Omental fat pad (tissue), 4 donors: ENCODE measurements around the gene HMGCS2. TPM values are rescaled to one million over a fixed set of nuclear protein-coding genes. Genes with fewer than 3 reads are reported as not detected.

Source experiments
- ATAC-seq: fragments of 150-250 bp; one replicate; pipeline ENCODE4 v1.9.1; 2016; ENCODE audit warnings: mild to moderate bottlenecking, moderate library complexity; ENCODE audit not compliant: low FRiP score
- DNase-seq: peaks from one replicate; pipeline ENCODE4 v3.0.0-alpha.2; 2019; ENCODE audit warnings: low spot score
- CTCF ChIP-seq, 3 donors: fragments of 450-650 bp; IDR thresholded peaks; one replicate each; pipeline ENCODE4 v1.5.1; 2016 to 2017; ENCODE audit warnings: antibody characterized with exemption in 3 of 3, mild to moderate bottlenecking in 3 of 3, moderate library complexity in 2 of 3
- total RNA-seq, 4 donors: library from RNA; depleted of rRNA; stranded (reverse); fragments of >200 nt; gene quantifications; one replicate each; pipeline ENCODE4 v1.1.0, GENCODE V29; 2016

HMGCS2 gene
- total RNA-seq, 4 donors from 2014 or later = 0.56 to 4.3 (median 0.96) TPM; not detected in 1

GRCh38 chr1:119725626-119726025, 43.1 kb downstream of the HMGCS2 start:
- TF ChIP-seq CTCF (IDR thresholded peaks at IDR 0.05) = no peak
- ATAC-seq (no peak), DNase-seq (no peak)

GRCh38 chr1:119724611-119725218, 44.0 kb downstream of the HMGCS2 start:
- no peak for DNase-seq
- ATAC-seq = no peak
- TF ChIP-seq CTCF (IDR thresholded peaks at IDR 0.05) = no peak

DNA sequence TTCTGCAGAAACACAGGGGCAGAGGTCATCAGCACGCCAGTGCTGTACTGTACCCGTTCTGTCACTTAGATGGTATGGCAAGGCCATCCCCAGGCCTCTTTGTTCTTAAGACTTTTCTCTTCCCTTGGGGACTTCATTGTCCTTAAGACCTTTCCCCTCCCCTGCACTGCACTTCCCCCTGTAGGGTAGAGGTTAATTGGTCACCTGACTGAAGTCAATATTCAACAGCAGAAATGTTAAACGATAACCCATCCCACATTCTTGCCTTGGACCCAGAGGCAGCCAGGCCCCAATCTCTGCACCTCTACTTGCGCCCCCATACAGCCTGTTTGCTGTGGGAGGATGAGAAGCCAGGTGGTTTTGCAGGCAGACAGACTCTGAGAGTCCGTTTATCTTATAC, 46.8 kb downstream of the HMGCS2 start:
- TF ChIP-seq CTCF (IDR thresholded peaks at IDR 0.05) = no peak
- no peak for ATAC-seq
- DNase-seq = no peak

- no peak for TF ChIP-seq CTCF (IDR thresholded peaks at IDR 0.05)
- DNase-seq (no peak), ATAC-seq (no peak)
Observed at GRCh38 chr1:119720866-119721440, 47.8 kb downstream of the HMGCS2 start.

GRCh38 chr1:119718972-119719371, 49.7 kb downstream of the HMGCS2 start:
- no peak for ATAC-seq
- TF ChIP-seq CTCF (IDR thresholded peaks at IDR 0.05) = no peak

GRCh38 chr1:119718409-119718808, 50.3 kb downstream of the HMGCS2 start:
- DNase-seq = no peak
- no peak for TF ChIP-seq CTCF (IDR thresholded peaks at IDR 0.05)
- ATAC-seq = no peak

More at GRCh38 chr1:119718972-119719371, 49.7 kb downstream of the HMGCS2 start:
- no peak for DNase-seq

DNA sequence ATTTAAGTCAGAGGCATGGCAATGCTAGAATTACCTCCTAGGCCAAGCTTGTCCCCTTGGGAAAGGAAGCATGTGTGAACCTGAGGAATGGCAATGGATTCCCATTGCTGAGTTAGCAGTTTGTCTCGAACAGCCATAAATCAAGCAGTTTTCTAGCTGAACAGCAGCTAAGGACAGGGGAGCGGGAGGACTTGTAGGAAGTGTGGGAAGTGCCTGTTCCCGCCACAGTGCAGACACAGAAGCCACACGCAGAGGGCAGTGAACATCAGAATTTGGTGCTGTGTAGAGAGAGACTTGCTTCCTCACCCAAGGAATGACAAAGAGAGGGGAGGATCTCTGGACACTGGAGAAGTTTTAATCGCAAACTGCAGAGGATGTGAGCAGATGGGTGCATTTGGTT, 53.2 kb downstream of the HMGCS2 start:
- ATAC-seq (no peak), DNase-seq (no peak)
- no peak for TF ChIP-seq CTCF (IDR thresholded peaks at IDR 0.05)
